A673 (cell line): ENCODE measurements around the gene RBP2. TPM values are rescaled to one million over a fixed set of nuclear protein-coding genes. Genes with fewer than 3 reads are reported as not detected.

ENCODE experiments used
- BruUV-seq: library from RNA; stranded (reverse); fragments of 400-500 nt; replicated peaks from 2 replicates; lab custom pipeline; 2021; lab: Mats Ljungman, UMichigan
- CTCF ChIA-PET: fragments of 300-600 bp; sonication (Branson Sonifier 250); formaldehyde crosslinking; loops from one replicate; lab custom pipeline; 2022; ENCODE audit warnings: antibody characterized with exemption; lab: Charles Lee
- POLR2A ChIA-PET: fragments of 300-600 bp; sonication (Branson Sonifier 250); formaldehyde crosslinking; loops from one replicate; lab custom pipeline; 2022; ENCODE audit warnings: antibody characterized with exemption; ENCODE audit not compliant: low non-redundant PET; lab: Charles Lee
- DNase-seq: peaks from one replicate; pipeline ENCODE4 v3.0.0-alpha.2; 2015; ENCODE audit warnings: low spot score
- H3K27ac ChIP-seq: fragments of 200-600 bp; sonication (generic); 2 replicates; pipeline ENCODE4 v1.5.1; 2016; ENCODE audit warnings: mixed run types, low read depth, mild to moderate bottlenecking, mixed read lengths, antibody characterized with exemption, low read length; ENCODE audit not compliant: poor library complexity, severe bottlenecking
- H3K27me3 ChIP-seq: fragments of 200-600 bp; sonication (generic); replicated peaks from 2 replicates; pipeline ENCODE4 v1.6.1; 2017; ENCODE audit warnings: mixed run types, low read depth, mild to moderate bottlenecking, mixed read lengths, antibody characterized with exemption, low read length; ENCODE audit not compliant: insufficient read depth, poor library complexity
- H3K36me3 ChIP-seq: fragments of 200-600 bp; sonication (generic); 2 replicates; pipeline ENCODE4 v1.6.1; 2016; ENCODE audit warnings: mixed run types, mild to moderate bottlenecking, mixed read lengths, antibody characterized with exemption, low read length; ENCODE audit not compliant: insufficient read depth, poor library complexity, severe bottlenecking
- H3K4me1 ChIP-seq: fragments of 200-600 bp; sonication (generic); 2 replicates; pipeline ENCODE4 v1.6.1; 2017; ENCODE audit warnings: mixed run types, mild to moderate bottlenecking, mixed read lengths, antibody characterized with exemption, low read length; ENCODE audit not compliant: insufficient read depth, poor library complexity, severe bottlenecking
- H3K4me3 ChIP-seq: fragments of 200-600 bp; sonication (generic); 2 replicates; pipeline ENCODE4 v1.5.1; 2016; ENCODE audit warnings: low read depth, mixed run types, mild to moderate bottlenecking, mixed read lengths, low read length; ENCODE audit not compliant: poor library complexity, severe bottlenecking
- H3K9me3 ChIP-seq: fragments of 200-600 bp; sonication (generic); 2 replicates; pipeline ENCODE4 v1.6.1; 2016; ENCODE audit warnings: mixed run types, low read depth, mild to moderate bottlenecking, mixed read lengths, antibody characterized with exemption, low read length; ENCODE audit not compliant: poor library complexity, severe bottlenecking
- CTCF ChIP-seq: fragments of 300-800, 200-600 bp; sonication (generic); conservative IDR thresholded peaks from 2 replicates; pipeline ENCODE4 v1.5.1; 2017; ENCODE audit warnings: low read depth, mild to moderate bottlenecking, antibody characterized with exemption, low read length, moderate library complexity, mixed read lengths
- EZH2 ChIP-seq: fragments of 200-600 bp; sonication (generic); IDR thresholded peaks from 2 replicates; pipeline ENCODE4 v1.6.1; 2017; ENCODE audit warnings: borderline replicate concordance, low read depth, mild to moderate bottlenecking, mixed read lengths, antibody characterized with exemption, low read length; ENCODE audit not compliant: poor library complexity, severe bottlenecking
- intact Hi-C: fragments of 100-400 bp; cut with micrococcal nuclease; formaldehyde crosslinking; loops from one replicate; pipeline ENCODE4 v1.10.0; 2022; ENCODE audit not compliant: unreplicated experiment
- total RNA-seq: library from RNA; stranded (reverse); gene quantifications from 2 replicates; pipeline ENCODE4 v1.2.3, GENCODE V29; 2021

The RBP2 gene
- total RNA-seq, 1 experiment from 2014 or later, result not detected

- H3K27ac ChIP-seq, result no peak overlapping the region
- no peaks in the 10 kb centered on the region for H3K4me1 ChIP-seq
- BruUV-seq, result no TSS peak
- H3K4me3 ChIP-seq, result no peak overlapping the region
- no peaks in the 10 kb centered on the region for H3K36me3 ChIP-seq
- ChIA-PET POLR2A (no interaction called here), CTCF (no interaction called here)
- intact Hi-C loops, result no loop called here
- no peaks in the 10 kb centered on the region for H3K9me3 ChIP-seq
- DNase-seq, result no peak
- TF ChIP-seq EZH2, result no peak
- no peak for TF ChIP-seq CTCF
- H3K27me3 ChIP-seq, result no peaks in the 10 kb centered on the region
Observed at GRCh38 chr3:139433089-139433488, 43.2 kb downstream of the RBP2 start.

GRCh38 chr3:139430493-139430892, 45.8 kb downstream of the RBP2 start:
- POLR2A ChIA-PET, result no interaction called here
- Histone ChIP-seq H3K9me3 (no peaks in the 10 kb centered on the region), H3K27me3 (no peaks in the 10 kb centered on the region), H3K4me3 (no peak overlapping the region), H3K27ac (no peak overlapping the region), H3K4me1 (no peaks in the 10 kb centered on the region), H3K36me3 (no peaks in the 10 kb centered on the region)
- peak; percentile 35 for DNase-seq
- TF ChIP-seq CTCF, result no peak
- no peak for TF ChIP-seq EZH2
- BruUV-seq, result no TSS peak
- CTCF ChIA-PET, result no interaction called here
- intact Hi-C loops, result no loop called here

GRCh38 chr3:139427283-139428060, 48.8 kb downstream of the RBP2 start:
- intact Hi-C loops, result loop anchor here (1.0 to 5.0 kb wide), 5 partner anchors 135 to 1435 kb away; partner anchors contain the start of gene CLSTN2
- CTCF ChIA-PET, result interaction anchor here (0.6 to 1.0 kb wide), 3 partner anchors 96 to 267 kb away, joined by 3 to 5 read pairs (median 3); no protein-coding TSS in a partner anchor
- BruUV-seq, result no TSS peak

More at GRCh38 chr3:139427283-139428060, 48.8 kb downstream of the RBP2 start:
- peak; percentile 88 for TF ChIP-seq CTCF
- TF ChIP-seq EZH2, result no peak
- POLR2A ChIA-PET, result interaction anchor here (0.6 kb wide), 1 partner anchor 775 kb away, joined by 9 read pairs; no protein-coding TSS in a partner anchor
- Histone ChIP-seq H3K27me3 (no peaks in the 10 kb centered on the region), H3K27ac (no peak overlapping the region), H3K36me3 (no peaks in the 10 kb centered on the region), H3K4me3 (no peak overlapping the region), H3K9me3 (no peaks in the 10 kb centered on the region), H3K4me1 (no peaks in the 10 kb centered on the region)
- peak; percentile 92 for DNase-seq
